CD4-positive, alpha-beta T cell treated with Interleukin-1 beta for 1 hour (primary cell): ENCODE measurements around the gene MCM5.
"Not testable (repeated sequence)": the region's sequence is repeated elsewhere in the genome, so short reads cannot be mapped to it uniquely, and the experiment has no call there.

Experiments used
- DNase-seq, 2 donors: peaks; one replicate each; pipeline ENCODE4 v3.0.0-alpha.2; 2020 to 2022

The MCM5 gene

GRCh38 chr22:35452810-35453743 lies 53.1 kb downstream of the MCM5 start:
- no peak for DNase-seq

GRCh38 chr22:35454416-35455054 lies 54.6 kb downstream of the MCM5 start:
- DNase-seq: no peak

- DNase-seq: no peak
Measured at GRCh38 chr22:35455529-35455928, 55.6 kb downstream of the MCM5 start.

- DNase-seq: no peak
Measured at GRCh38 chr22:35456757-35457156, 56.8 kb downstream of the MCM5 start.

GRCh38 chr22:35457729-35458546 lies 58.0 kb downstream of the MCM5 start:
- no peak for DNase-seq

GRCh38 chr22:35458547-35459422 lies 58.8 kb downstream of the MCM5 start:
- no peak for DNase-seq

- DNase-seq: no peak
Measured at GRCh38 chr22:35459423-35459894, 59.5 kb downstream of the MCM5 start.

- not testable (repeated sequence) for DNase-seq
Measured at GRCh38 chr22:35459976-35460375, 60.0 kb downstream of the MCM5 start.

GRCh38 chr22:35460688-35461087 lies 60.7 kb downstream of the MCM5 start:
- DNase-seq: no peak

GRCh38 chr22:35462498-35463230 lies 62.7 kb downstream of the MCM5 start:
- DNase-seq: no peak

GRCh38 chr22:35463231-35463933 lies 63.4 kb downstream of the MCM5 start:
- no peak for DNase-seq

- no peak for DNase-seq
Measured at GRCh38 chr22:35464399-35464798, 64.5 kb downstream of the MCM5 start.

- DNase-seq: no peak
Measured at GRCh38 chr22:35465109-35465701, 65.3 kb downstream of the MCM5 start.

- no peak for DNase-seq
Measured at GRCh38 chr22:35467681-35468434, 67.9 kb downstream of the MCM5 start.

GRCh38 chr22:35470903-35471321 lies 71.0 kb downstream of the MCM5 start:
- DNase-seq: no peak

- not testable (repeated sequence) for DNase-seq
Measured at GRCh38 chr22:35471566-35471965, 71.6 kb downstream of the MCM5 start.

- no peak for DNase-seq
Measured at GRCh38 chr22:35472488-35472887, 72.5 kb downstream of the MCM5 start.

- DNase-seq: no peak
Measured at GRCh38 chr22:35473971-35474370, 74.0 kb downstream of the MCM5 start.
